ENCODE results near the gene CRHR1.
"Not testable (repeated sequence)": the region's sequence is repeated elsewhere in the genome, so short reads cannot be mapped to it uniquely, and the experiment has no call there.

Gene CRHR1

GRCh38 chr17:45846223-45846622, 62.1 kb downstream of the CRHR1 start:
- no peak for DNase-seq (ENCODE audit: low spot score)

DNA sequence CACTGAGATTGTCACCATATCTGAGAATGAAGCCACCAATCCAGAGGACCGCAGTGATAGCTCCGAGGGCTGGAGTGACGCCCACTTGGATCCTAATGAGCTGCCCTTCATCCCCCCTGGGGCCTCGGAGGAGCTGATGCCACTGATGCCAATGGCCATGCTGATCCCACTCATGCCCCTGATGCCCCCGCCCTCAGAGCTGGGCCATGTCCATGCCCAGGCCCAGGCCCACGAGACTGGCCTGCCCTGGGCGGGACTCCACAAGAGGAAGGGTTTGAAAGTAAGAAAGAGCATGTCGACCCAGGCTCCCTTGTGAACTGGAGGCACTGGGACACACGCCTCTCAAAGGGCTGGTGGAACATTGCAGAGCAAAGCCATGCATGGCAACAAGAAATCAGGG, 62.5 kb downstream of the CRHR1 start:
- no peak for DNase-seq (ENCODE audit: low spot score)

DNA sequence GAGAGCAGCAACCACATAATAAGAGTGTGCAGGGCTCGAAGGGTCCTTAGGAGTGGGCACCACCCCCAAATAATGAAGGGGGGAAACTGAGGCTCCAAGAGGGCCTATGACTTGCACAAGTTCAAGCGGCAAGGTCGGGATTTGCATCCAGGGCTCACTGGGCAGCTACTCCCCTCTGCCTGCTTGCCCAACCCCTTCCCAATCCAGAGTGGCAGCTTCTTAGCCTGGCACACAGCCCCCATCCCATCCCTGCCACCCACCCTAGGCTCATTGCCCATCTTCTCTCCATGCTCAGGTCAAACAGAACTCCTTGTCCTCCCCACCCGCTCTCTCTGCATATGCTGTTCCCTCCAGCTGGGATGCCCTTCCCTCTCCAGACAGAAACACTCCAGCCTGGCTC, 63.0 kb downstream of the CRHR1 start:
- no peak for DNase-seq (ENCODE audit: low spot score)

DNA sequence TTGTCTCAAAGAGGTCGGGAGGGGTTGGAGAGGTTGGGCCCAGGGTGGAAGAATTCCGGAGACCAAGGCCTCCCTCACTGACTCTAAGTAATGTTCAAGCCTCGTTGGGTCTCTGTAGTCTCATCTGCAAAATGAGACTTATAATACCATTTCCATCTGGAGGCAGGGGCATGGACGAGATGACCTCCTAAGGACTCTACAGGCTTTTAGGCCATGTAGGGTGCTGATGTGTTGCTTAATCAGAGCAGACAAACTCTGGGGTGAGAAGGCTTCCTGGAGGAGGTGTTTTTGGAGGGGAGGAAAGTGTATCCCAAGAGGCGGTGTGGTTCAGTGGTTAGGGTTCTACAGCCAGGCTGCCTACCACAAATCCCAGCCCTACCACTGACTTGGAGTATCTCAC, 63.6 kb downstream of the CRHR1 start:
- no peak for DNase-seq (ENCODE audit: low spot score)

DNA sequence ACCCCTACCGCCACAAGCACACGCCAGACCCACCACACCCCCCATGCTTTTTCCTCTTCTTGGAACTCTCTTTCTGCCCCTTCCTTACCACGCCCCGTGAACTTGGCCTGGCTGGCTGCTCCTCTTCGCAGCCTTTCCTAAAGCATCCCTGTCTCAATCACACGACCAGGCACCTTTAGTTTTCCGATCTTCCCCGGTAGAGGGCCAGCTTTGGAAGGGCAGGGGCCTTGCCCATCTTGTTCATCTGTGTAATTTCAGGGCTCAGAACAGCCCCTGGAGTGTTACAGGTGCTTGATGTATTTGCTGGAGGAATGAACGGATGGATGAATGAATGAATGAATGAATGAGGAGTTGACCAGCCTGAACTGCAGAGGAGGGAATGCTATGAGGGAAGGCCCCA, 64.3 kb downstream of the CRHR1 start:
- DNase-seq (ENCODE audit: low spot score), result no peak

DNA sequence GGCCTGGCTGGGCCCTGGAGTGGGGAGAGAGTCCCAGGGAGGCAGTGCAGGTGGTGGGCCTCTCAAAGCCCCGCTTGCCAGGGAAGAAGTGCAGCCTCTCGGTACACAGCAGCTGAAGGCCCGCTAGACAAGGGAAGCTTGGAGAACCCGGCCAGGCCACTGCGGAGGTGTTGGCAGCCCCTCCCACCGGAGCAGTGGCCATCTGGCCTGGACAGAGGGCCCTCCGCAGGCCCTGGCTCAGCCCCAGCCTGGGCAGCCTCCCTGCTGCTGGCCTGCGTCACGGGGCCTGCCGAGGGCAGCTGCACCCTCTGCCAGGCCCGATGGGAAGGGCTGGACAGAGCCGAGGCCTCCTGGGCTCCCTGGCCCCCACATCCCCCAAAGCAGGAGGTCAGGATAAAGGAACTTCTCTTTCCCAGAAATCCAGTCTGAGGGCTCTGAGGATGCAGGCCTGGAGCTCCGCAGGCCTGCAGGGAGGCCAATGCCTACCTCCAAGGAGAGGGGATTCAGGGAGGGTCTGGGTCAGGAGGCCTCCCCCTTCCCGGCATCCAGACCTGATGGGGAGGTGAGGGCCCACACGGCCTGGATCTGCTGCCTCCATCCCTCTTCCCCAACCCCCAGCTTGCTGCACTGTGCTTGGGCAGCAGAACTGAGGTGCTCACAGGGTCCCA, 64.9 kb downstream of the CRHR1 start:
- peak; percentile 88 for DNase-seq (ENCODE audit: low spot score)

DNA sequence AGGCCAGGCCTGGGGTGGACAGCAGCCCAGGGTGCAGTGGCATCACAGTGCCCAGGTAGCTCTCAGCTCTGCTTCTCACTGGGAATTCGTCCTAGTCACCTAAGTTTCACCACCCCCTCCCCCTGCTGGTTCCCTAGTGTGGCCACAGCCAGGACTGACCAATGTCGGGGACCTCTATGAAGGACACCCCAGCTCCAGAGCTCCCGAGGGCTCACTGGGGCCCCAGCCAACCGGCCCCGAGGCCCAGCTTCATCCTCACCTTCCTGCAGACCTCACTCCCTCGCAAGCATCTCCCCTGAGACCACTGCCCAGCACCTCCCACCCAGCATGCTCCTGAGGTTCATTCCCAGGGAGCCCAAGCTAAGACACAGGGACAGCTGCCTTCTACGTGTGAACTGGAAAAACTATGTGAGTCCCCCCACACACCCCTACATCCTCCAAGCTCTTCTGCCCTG, 65.4 kb downstream of the CRHR1 start:
- DNase-seq (ENCODE audit: low spot score), result no peak

- DNase-seq (ENCODE audit: low spot score), result no peak
Measured at GRCh38 chr17:45850011-45850410, 65.9 kb downstream of the CRHR1 start.

GRCh38 chr17:45850468-45850867, 66.3 kb downstream of the CRHR1 start:
- no peak for DNase-seq (ENCODE audit: low spot score)

DNA sequence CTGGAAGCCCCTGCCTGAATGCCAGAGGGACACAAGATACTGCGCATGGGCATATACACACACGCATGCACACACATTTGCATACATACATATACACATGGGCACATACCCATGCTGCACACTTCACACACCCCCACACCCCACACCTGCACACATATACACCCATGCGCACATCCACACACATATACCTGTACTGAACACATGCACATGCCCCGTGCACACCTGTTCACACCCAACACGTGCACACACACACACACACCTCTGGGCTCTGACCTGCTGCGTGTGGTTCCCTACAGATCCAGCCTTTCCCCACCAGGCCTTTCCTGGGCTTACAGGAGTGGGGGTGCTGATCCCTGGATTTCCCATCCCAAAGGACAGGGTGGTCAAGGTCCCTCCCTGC, 66.9 kb downstream of the CRHR1 start:
- DNase-seq (ENCODE audit: low spot score), result no peak

DNA sequence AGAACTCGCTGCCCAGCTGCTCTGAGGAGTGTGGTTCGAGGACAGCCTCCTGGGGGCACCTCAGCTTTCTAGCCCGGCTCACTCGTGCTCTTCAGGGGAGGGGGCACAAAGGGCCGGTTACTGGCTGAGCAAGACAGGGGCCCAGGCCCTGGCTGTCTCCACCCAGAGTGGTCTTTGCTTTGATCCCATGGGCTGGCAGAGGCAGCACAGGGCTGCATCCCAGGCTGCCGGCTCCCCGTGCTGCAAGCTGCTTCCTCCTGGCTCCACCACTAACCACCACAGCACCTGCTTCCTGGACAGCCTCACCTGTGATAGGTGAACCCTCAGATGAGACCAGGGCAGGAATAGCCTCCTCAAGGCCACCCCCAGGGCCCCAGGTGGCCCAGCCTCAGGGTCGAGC, 67.3 kb downstream of the CRHR1 start:
- DNase-seq (ENCODE audit: low spot score), result no peak

DNA sequence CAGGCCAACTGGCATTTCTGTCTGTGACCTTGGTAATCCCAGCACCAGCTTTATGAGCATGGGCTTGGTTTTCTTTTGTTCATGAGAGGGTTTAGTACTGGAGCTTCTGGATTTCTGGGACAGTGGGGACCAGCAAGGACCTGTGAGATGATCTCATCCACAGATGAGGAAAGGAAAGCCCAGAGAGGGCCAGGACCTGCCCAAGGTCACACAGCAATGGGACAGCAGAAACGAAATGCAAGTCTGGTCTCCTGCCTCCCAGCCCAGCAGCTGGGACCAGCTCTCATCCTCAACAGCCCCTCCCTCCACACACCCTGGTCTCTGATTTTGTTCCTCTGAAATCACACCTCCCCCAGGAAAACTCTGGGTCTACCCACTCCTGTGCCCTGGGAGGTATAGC, 67.8 kb downstream of the CRHR1 start:
- DNase-seq (ENCODE audit: low spot score), result no peak

DNA sequence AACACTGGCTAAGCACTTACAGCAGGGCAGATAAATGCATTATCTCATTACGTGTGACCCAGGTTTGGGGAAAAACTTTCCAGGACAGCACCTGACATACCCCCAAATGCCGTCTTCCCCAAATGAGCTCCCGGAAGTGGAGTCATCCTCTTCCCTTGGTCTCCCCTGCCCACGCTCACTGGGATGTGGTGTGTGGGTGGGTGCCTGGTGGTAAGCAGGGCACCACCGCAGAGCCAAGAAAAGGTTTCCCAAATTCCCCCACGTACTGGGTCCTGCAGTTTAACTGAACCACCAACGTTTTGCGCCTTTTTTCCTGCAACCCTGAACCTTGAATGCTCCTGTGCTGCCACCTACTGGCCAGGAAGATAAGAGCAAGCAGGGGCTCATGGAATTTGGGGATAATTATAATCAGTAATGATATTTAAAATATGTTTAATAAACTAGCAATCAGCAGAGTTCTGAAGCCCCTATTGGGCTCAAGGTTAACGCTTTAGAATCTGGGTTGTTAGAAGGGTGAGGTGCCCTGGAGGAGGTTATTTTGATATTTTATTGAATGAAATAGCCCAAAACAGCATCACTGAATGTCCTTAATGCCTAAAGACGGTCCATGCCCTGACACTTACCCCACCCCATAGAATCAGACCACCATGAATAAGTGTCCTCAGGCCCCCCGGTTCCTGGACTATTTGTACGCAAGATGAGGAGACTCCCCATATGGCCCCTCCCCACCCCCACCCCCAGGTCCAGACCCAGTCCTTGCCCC, 68.6 kb downstream of the CRHR1 start:
- DNase-seq (ENCODE audit: low spot score), result peak; percentile 65

GRCh38 chr17:45854209-45854608, 70.1 kb downstream of the CRHR1 start:
- DNase-seq (ENCODE audit: low spot score), result no peak

DNA sequence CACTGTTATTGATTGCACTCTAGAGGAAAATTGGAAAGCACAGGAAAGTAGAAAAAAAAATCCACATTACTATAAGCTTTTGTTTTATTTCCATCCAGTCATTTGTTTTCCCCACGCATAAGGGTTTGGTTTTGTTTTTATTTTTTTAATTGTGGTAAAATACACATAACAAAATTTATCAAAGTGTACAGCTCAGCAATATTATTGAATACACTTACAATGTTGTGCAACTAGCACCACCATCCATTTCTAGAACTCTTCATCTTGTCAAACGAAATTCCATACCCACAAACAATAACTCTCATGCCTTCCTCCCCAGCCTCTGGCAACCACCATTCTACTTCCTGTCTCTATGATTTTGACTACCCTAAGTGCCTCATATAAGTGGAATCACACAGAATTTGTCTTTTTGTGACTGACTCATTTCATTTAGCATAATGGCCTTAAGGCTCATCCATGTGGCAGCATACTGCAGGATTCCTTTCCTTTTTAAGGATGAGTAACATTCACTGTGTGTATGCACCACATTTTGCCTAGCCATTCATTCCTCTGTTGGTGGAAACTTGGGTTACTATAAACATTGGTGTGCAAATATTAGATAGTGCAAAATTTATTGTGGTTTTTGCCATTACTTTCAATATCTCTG, 71.7 kb downstream of the CRHR1 start:
- DNase-seq (ENCODE audit: low spot score), result no peak

DNA sequence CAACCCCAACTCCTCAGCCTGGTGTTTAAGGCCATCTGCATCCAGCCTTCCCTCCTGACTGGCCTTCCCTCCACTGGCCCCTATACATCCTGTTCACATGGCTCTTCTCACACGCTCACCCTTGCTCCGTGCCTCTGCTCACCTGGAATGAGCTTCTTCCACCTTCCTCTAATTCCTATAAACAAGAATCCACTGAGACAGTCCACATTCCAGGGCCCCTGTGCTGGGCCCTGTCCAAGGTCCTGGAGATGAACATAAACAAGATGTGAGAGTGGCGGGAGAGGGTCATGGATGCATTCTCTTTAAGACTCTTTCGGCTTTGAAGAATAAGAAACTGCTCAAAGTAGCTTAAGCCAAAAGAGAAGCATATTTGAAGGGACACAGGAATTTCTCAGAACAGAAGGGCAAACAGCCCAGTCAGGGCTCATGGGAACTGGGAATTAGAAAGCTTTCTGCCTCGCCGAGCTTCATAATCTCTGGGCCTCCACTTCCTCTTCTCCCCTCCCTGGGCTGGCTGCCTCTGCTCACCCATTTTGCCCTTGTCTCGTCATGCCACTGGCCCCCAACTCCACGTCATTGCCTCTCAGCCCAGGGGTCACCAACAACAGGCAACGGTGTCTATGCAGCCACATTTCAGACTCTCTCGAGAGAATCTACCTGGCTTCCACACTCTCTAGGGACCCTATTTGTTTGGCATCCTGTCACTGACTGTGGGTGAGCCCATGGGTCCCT, 74.0 kb downstream of the CRHR1 start:
- no peak for DNase-seq (ENCODE audit: low spot score)

DNA sequence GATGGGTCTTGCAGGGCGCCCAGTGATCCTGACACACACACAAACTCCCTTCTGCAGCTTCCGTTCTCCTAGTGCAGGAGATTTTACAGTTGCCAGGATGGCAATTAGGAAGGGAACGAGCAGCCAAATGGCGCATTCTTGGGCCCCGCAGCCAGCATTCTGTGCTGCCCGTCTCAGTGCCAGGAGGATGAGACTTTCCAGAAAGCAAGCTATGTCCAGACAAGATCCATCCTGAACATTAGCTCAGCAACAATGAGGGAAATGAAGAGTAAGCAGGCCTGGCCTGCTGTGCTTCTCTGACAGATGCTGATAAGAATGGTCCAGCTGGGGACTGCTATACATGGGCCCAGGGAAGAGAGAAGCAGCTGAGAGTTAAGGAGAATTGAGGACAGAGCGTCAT, 77.0 kb downstream of the CRHR1 start:
- no peak for DNase-seq (ENCODE audit: low spot score)

GRCh38 chr17:45862127-45862526, 78.0 kb downstream of the CRHR1 start:
- DNase-seq (ENCODE audit: low spot score), result not testable (repeated sequence)

GRCh38 chr17:45863857-45864654, 79.9 kb downstream of the CRHR1 start:
- no peak for DNase-seq (ENCODE audit: low spot score)

GRCh38 chr17:45867171-45867570, 83.1 kb downstream of the CRHR1 start:
- DNase-seq (ENCODE audit: low spot score), result peak; percentile 88

DNA sequence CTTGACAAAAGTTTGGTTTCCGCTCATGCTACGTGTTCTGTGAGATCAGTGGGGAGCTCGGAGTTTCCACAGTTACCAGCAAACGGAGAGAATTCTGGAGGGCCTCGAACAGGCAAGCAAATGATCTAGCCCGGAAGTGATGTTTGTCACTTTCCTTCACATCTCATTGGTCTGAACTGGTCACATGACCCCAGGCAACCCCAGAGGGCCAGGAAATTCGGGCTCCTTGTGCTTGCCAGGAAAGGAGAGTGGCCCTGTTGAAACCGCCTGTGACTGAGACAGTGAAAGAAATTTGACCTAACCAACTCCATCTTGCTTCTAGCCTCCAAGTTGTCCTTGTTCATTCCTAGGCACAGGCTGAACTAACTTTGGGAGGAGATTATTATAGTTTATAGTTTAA, 83.6 kb downstream of the CRHR1 start:
- DNase-seq (ENCODE audit: low spot score), result peak; percentile 64

- DNase-seq (ENCODE audit: low spot score), result no peak
Measured at GRCh38 chr17:45868276-45868675, 84.2 kb downstream of the CRHR1 start.

All from putamen (tissue), 1 donor.